OCI-LY1 (cell line): ENCODE measurements around the gene CHST7.

Experiments
- H2AFZ ChIP-seq: fragments of 200-600 bp; sonication (generic), shearing (Covaris generic); 2 replicates; pipeline ENCODE4 v1.6.0; 2014; ENCODE audit warnings: antibody characterized with exemption, mild to moderate bottlenecking, low read length
- H3F3A ChIP-seq: fragments of 200-600 bp; sonication (generic), shearing (Covaris generic); 2 replicates; pipeline ENCODE4 v1.6.0; 2014; ENCODE audit warnings: mild to moderate bottlenecking, antibody characterized with exemption, low read length, moderate library complexity; ENCODE audit not compliant: insufficient read depth
- H3K27ac ChIP-seq: fragments of 200-600 bp; sonication (generic); 2 replicates; pipeline ENCODE4 v1.5.1; 2014; ENCODE audit warnings: low read length, mixed run types, mild to moderate bottlenecking, low read depth; ENCODE audit not compliant: poor library complexity, severe bottlenecking
- H3K27me3 ChIP-seq: fragments of 200-600 bp; sonication (generic); 2 replicates; pipeline ENCODE4 v1.6.0; 2014; ENCODE audit warnings: antibody characterized with exemption, mild to moderate bottlenecking, low read length, moderate library complexity; ENCODE audit not compliant: insufficient read depth
- H3K36me3 ChIP-seq: fragments of 200-600 bp; sonication (generic); 2 replicates; pipeline ENCODE4 v1.6.1; 2014; ENCODE audit warnings: mild to moderate bottlenecking, antibody characterized with exemption, low read length, moderate library complexity, mixed read lengths; ENCODE audit not compliant: insufficient read depth
- H3K4me1 ChIP-seq: fragments of 200-600 bp; sonication (generic); 2 replicates; pipeline ENCODE4 v1.5.1; 2014; ENCODE audit warnings: mild to moderate bottlenecking, low read length, moderate library complexity; ENCODE audit not compliant: insufficient read depth, severe bottlenecking
- H3K4me2 ChIP-seq: fragments of 200-600 bp; sonication (generic), shearing (Covaris generic); 2 replicates; pipeline ENCODE4 v1.6.1; 2014; ENCODE audit warnings: low read length
- H3K4me3 ChIP-seq: fragments of 200-600 bp; sonication (generic); 2 replicates; pipeline ENCODE4 v1.5.1; 2014; ENCODE audit warnings: low read length, low read depth, mild to moderate bottlenecking, mixed read lengths; ENCODE audit not compliant: poor library complexity, severe bottlenecking
- H3K79me2 ChIP-seq: fragments of 200-600 bp; shearing (Covaris generic); 2 replicates; pipeline ENCODE4 v1.6.1; 2016; ENCODE audit warnings: mixed run types, low read length, mixed read lengths; ENCODE audit not compliant: insufficient read depth
- H3K9ac ChIP-seq: fragments of 200-600 bp; sonication (generic), shearing (Covaris generic); 2 replicates; pipeline ENCODE4 v1.6.1; 2014; ENCODE audit warnings: mild to moderate bottlenecking, low read length, mixed read lengths
- H3K9me2 ChIP-seq: fragments of 200-600 bp; sonication (generic), shearing (Covaris generic); 2 replicates; pipeline ENCODE4 v1.6.1; 2014; ENCODE audit warnings: low read depth, mild to moderate bottlenecking, low read length, mixed read lengths
- H3K9me3 ChIP-seq: fragments of 200-600 bp; shearing (Covaris generic); 2 replicates; pipeline ENCODE4 v1.6.1; 2014; ENCODE audit warnings: low read length, mixed read lengths
- H4K20me1 ChIP-seq: fragments of 200-600 bp; sonication (generic), shearing (Covaris generic); 2 replicates; pipeline ENCODE4 v1.6.0; 2016; ENCODE audit warnings: mild to moderate bottlenecking, low read length; ENCODE audit not compliant: insufficient read depth
- EZH2 ChIP-seq: fragments of 200-600 bp; sonication (generic), shearing (Covaris generic); IDR thresholded peaks from 2 replicates; pipeline ENCODE4 v1.8.0; 2017; ENCODE audit warnings: borderline replicate concordance, mixed run types, mild to moderate bottlenecking, antibody characterized with exemption, low read length, moderate library complexity, mixed read lengths
- TF ChIP-seq, protein P1 (sequence below): fragments of 200-600 bp; sonication (generic), shearing (Covaris generic); IDR thresholded peaks from 2 replicates; pipeline ENCODE4 v1.5.1; 2017; ENCODE audit warnings: mild to moderate bottlenecking, antibody characterized with exemption, low read length, moderate library complexity, mixed read lengths

Gene CHST7

DNA sequence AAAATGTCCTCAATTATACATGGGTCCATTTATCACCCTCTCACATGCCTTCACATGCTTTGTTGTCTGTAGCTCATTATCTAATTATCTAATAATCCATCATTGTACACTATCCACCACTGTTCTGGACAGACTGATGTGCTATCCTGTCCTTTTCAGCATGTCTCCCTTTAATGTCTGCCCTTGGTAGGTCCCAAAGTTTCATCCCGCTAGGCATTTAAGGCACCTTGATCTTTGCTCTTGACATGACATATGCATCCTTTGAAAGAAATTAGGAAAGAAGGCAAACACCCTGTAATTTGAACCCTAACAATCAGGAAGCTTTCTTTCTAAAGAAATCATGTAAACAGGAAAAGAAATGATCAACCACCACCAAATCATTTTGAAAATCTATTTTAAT, 5.7 kb downstream of the CHST7 start:
- Histone ChIP-seq H3K27me3 (no peaks in the 10 kb centered on the region), H3K9ac (no peak overlapping the region), H3K4me3 (no peak overlapping the region), H3K36me3 (peaks cover 5% of the 10 kb centered on the region; the same call in 1 of the 2 replicates), H3K27ac (no peak overlapping the region), H3K4me2 (no peak overlapping the region), H3K9me3 (no peaks in the 10 kb centered on the region), H2AFZ (no peak overlapping the region), H4K20me1 (no peaks in the 10 kb centered on the region), H3K79me2 (peaks cover 13% of the 10 kb centered on the region), H3K9me2 (no peaks in the 10 kb centered on the region), H3F3A (no peaks in the 10 kb centered on the region), H3K4me1 (peaks cover 32% of the 10 kb centered on the region)
- TF ChIP-seq EZH2 = no peak
- TF ChIP-seq, protein P1, sequence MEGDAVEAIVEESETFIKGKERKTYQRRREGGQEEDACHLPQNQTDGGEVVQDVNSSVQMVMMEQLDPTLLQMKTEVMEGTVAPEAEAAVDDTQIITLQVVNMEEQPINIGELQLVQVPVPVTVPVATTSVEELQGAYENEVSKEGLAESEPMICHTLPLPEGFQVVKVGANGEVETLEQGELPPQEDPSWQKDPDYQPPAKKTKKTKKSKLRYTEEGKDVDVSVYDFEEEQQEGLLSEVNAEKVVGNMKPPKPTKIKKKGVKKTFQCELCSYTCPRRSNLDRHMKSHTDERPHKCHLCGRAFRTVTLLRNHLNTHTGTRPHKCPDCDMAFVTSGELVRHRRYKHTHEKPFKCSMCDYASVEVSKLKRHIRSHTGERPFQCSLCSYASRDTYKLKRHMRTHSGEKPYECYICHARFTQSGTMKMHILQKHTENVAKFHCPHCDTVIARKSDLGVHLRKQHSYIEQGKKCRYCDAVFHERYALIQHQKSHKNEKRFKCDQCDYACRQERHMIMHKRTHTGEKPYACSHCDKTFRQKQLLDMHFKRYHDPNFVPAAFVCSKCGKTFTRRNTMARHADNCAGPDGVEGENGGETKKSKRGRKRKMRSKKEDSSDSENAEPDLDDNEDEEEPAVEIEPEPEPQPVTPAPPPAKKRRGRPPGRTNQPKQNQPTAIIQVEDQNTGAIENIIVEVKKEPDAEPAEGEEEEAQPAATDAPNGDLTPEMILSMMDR = no peak

- Histone ChIP-seq H2AFZ (no peak overlapping the region), H3K79me2 (peaks cover 13% of the 10 kb centered on the region), H3K9ac (no peak overlapping the region)
Measured at GRCh38 chrX:46580613-46581012, 7.0 kb downstream of the CHST7 start.

DNA sequence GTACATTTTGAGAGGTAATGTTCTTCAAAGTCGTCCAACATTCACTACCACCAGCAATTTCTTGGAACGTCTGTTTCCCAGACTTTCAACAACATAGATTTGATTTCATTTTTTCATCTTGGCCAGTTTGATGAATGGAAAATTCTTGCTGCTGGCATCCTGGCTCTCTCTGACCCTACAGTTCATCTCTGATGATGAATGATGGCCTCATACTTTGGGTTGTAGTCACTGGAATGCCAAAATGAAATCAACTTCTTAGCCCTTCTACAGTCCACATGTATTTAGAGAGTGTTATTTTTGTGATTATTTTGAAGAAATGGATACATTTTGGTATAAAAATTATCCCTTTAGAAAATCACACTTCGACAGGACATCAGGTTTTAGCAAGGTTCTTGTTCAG, 8.8 kb downstream of the CHST7 start:
- no peaks in the 10 kb centered on the region for H3K9me2 ChIP-seq
- peaks cover 15% of the 10 kb centered on the region for H3K4me1 ChIP-seq
- H2AFZ ChIP-seq = no peak overlapping the region
- H3K9me3 ChIP-seq = no peaks in the 10 kb centered on the region
- no peaks in the 10 kb centered on the region for H3K27me3 ChIP-seq
- no peak overlapping the region for H3K4me3 ChIP-seq
- no peaks in the 10 kb centered on the region for H3F3A ChIP-seq
- H3K9ac ChIP-seq = no peak overlapping the region
- no peak overlapping the region for H3K4me2 ChIP-seq
- peaks cover 5% of the 10 kb centered on the region; the same call in 1 of the 2 replicates for H3K36me3 ChIP-seq
- no peaks in the 10 kb centered on the region for H4K20me1 ChIP-seq
- H3K79me2 ChIP-seq = peaks cover 10% of the 10 kb centered on the region
- no peak overlapping the region for H3K27ac ChIP-seq
- TF ChIP-seq EZH2 = no peak
- TF ChIP-seq, protein P1 = no peak

More at GRCh38 chrX:46580613-46581012, 7.0 kb downstream of the CHST7 start:
- Histone ChIP-seq H3K4me3 (no peak overlapping the region), H3K4me2 (no peak overlapping the region), H3K9me2 (no peaks in the 10 kb centered on the region), H3K9me3 (no peaks in the 10 kb centered on the region), H3K27ac (no peak overlapping the region), H3K36me3 (peaks cover 5% of the 10 kb centered on the region; the same call in 1 of the 2 replicates), H3K4me1 (peaks cover 27% of the 10 kb centered on the region), H4K20me1 (no peaks in the 10 kb centered on the region), H3K27me3 (no peaks in the 10 kb centered on the region), H3F3A (no peaks in the 10 kb centered on the region)
- no peak for TF ChIP-seq EZH2
- TF ChIP-seq, protein P1 = no peak
